Karpas-422 (cell line): ENCODE results near the gene MINAR2. TPM values are rescaled to one million over a fixed set of nuclear protein-coding genes. Genes with fewer than 3 reads are reported as not detected.

ENCODE experiments used
- DNase-seq: peaks from one replicate; pipeline ENCODE4 v3.0.0-alpha.2; 2015
- H2AFZ ChIP-seq: fragments of 200-600 bp; sonication (generic); 2 replicates; pipeline ENCODE4 v1.6.1; 2014; ENCODE audit warnings: antibody characterized with exemption, low read length, mixed read lengths
- H3K27ac ChIP-seq: fragments of 200-600 bp; sonication (generic); 2 replicates; pipeline ENCODE4 v1.5.1; 2014; ENCODE audit warnings: mild to moderate bottlenecking, low read length, moderate library complexity
- H3K27me3 ChIP-seq: fragments of 200-600 bp; sonication (generic); 2 replicates; pipeline ENCODE4 v1.6.1; 2014; ENCODE audit warnings: low read length, mixed read lengths
- H3K36me3 ChIP-seq: fragments of 200-600 bp; sonication (generic); 2 replicates; pipeline ENCODE4 v1.6.1; 2014; ENCODE audit warnings: low read length, mixed read lengths; ENCODE audit not compliant: insufficient read depth
- H3K4me1 ChIP-seq: fragments of 200-600 bp; sonication (generic); 2 replicates; pipeline ENCODE4 v1.6.1; 2014; ENCODE audit warnings: mild to moderate bottlenecking, low read length, mixed read lengths
- H3K4me2 ChIP-seq: fragments of 200-600 bp; sonication (generic); 2 replicates; pipeline ENCODE4 v1.6.1; 2014; ENCODE audit warnings: low read length, low read depth, mild to moderate bottlenecking; ENCODE audit not compliant: poor library complexity, severe bottlenecking
- H3K4me3 ChIP-seq: fragments of 200-600 bp; sonication (generic); 2 replicates; pipeline ENCODE4 v1.5.1; 2014; ENCODE audit warnings: mild to moderate bottlenecking, antibody characterized with exemption, low read length, mixed read lengths
- H3K79me2 ChIP-seq: fragments of 200-600 bp; sonication (generic); 2 replicates; pipeline ENCODE4 v1.6.1; 2014; ENCODE audit warnings: mild to moderate bottlenecking, low read length, mixed read lengths
- H3K9ac ChIP-seq: fragments of 200-600 bp; sonication (generic); 2 replicates; pipeline ENCODE4 v1.6.0; 2014; ENCODE audit warnings: low read length
- H3K9me2 ChIP-seq: fragments of 200-600 bp; sonication (generic), shearing (Covaris generic); replicated peaks from 2 replicates; pipeline ENCODE4 v1.6.0; 2014; ENCODE audit warnings: mild to moderate bottlenecking, low read length, moderate library complexity; ENCODE audit not compliant: insufficient read depth
- H3K9me3 ChIP-seq: fragments of 300-700, 200-600 bp; sonication (generic); 2 replicates; pipeline ENCODE4 v1.6.1; 2014; ENCODE audit warnings: low read length, mixed read lengths
- H4K20me1 ChIP-seq: fragments of 200-600 bp; sonication (generic); 2 replicates; pipeline ENCODE4 v1.6.1; 2014; ENCODE audit warnings: mild to moderate bottlenecking, antibody characterized with exemption, low read length, low read depth; ENCODE audit not compliant: insufficient read depth
- total RNA-seq: library from RNA; depleted of rRNA; stranded (reverse); fragments of >200 nt; shearing (Covaris generic); gene quantifications from 2 replicates; pipeline ENCODE4 v1.2.3, GENCODE V29; 2014; ENCODE audit warnings: low replicate concordance; rRNA removed

The MINAR2 gene
- total RNA-seq, 1 experiment from 2014 or later: not detected

DNA sequence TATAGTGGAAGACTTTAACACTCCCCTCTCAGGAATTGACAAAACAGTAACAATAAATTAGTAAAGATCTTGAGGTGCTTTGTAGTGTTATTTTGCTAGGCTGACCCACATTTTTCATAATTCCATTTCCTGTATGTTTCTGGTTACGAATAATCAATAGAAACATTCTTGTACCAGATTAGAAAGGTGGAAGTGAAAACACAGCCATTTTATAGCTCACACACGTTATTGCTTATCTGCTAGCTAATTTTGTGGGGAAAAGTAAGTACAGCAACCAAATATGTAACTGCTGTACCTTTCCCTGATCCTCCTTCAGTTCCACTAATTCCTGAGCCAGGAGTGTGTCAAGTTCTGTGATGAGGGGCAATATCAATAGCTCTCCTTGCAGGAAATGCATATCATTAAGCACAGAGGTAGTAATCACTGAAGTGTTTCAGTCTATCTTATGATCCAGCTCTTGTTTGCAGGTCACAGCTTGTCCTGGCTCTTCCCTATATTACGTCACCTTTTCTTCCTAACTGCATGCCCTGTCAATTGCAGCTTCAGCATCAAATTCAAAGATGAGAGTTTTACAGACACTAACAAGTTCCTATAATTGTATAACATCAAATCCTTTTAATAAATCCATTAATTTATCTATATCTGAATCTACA is 59.4 kb downstream of the MINAR2 start:
- Histone ChIP-seq H3K36me3 (no peaks in the 10 kb centered on the region), H3K27me3 (no peaks in the 10 kb centered on the region), H4K20me1 (no peaks in the 10 kb centered on the region), H3K27ac (no peak overlapping the region), H3K9me2 (no peaks in the 10 kb centered on the region), H3K79me2 (no peaks in the 10 kb centered on the region), H3K9me3 (no peaks in the 10 kb centered on the region), H3K4me3 (no peak overlapping the region), H2AFZ (no peak overlapping the region), H3K9ac (no peak overlapping the region), H3K4me2 (no peak overlapping the region), H3K4me1 (no peaks in the 10 kb centered on the region)
- DNase-seq: no peak

Other genes starting within 250 kb of the MINAR2 start
- gene CHSY3, start 156.4 kb downstream of the MINAR2 start, total RNA-seq: not detected in 2 replicates